Right atrium auricular region (tissue), 2 donors: ENCODE measurements around the gene PRODH. TPM values are rescaled to one million over a fixed set of nuclear protein-coding genes. Genes with fewer than 3 reads are reported as not detected.
A peak's percentile ranks its signal among the peaks of the same experiment; 100 is the strongest.
"Not testable (repeated sequence)": the region's sequence is repeated elsewhere in the genome, so short reads cannot be mapped to it uniquely, and the experiment has no call there.

ENCODE experiments used
- DNase-seq: peaks from one replicate; pipeline ENCODE4 v3.0.0-alpha.2; 2019; ENCODE audit warnings: low spot score
- H3K27ac ChIP-seq, 2 donors: fragments of 200-600 bp; sonication (generic); 1 replicate in 1 of 2; 2 replicates in 1 of 2; pipeline ENCODE4 v1.5.1; 2016 to 2019
- H3K27me3 ChIP-seq, 2 donors: fragments of 200-600 bp; sonication (generic); one replicate each; pipeline versions ENCODE4 v1.5.1 to v1.6.0; 2017 to 2019
- H3K36me3 ChIP-seq: fragments of 200-600 bp; sonication (generic); one replicate; pipeline ENCODE4 v1.5.1; 2016
- H3K4me1 ChIP-seq, 2 donors: fragments of 200-600 bp; sonication (generic); one replicate each; pipeline versions ENCODE4 v1.5.1 to v1.6.0; 2017 to 2019
- H3K4me3 ChIP-seq, 2 donors: fragments of 200-600 bp; sonication (generic); 1 replicate in 1 of 2; 2 replicates in 1 of 2; pipeline ENCODE4 v1.5.1; 2017 to 2019; ENCODE audit warnings: mild to moderate bottlenecking in 1 of 2, moderate library complexity in 1 of 2
- H3K9me3 ChIP-seq, 2 donors: fragments of 200-600 bp; sonication (generic); one replicate each; pipeline ENCODE4 v1.5.1; 2019
- total RNA-seq, 2 donors: library from RNA; depleted of rRNA; stranded (reverse); fragments of >200 nt; gene quantifications; one replicate each; pipeline ENCODE4 v1.1.0, GENCODE V29; 2016
- TF ChIP-seq, protein P1 (sequence below), 2 donors: fragments of 200-600 bp; sonication (generic); IDR thresholded peaks; one replicate each; pipeline ENCODE4 v1.5.1; 2019; ENCODE audit warnings: antibody characterized with exemption in 2 of 2

PRODH gene
- total RNA-seq, 2 donors from 2014 or later, result 1.7 to 8.0 TPM

DNA sequence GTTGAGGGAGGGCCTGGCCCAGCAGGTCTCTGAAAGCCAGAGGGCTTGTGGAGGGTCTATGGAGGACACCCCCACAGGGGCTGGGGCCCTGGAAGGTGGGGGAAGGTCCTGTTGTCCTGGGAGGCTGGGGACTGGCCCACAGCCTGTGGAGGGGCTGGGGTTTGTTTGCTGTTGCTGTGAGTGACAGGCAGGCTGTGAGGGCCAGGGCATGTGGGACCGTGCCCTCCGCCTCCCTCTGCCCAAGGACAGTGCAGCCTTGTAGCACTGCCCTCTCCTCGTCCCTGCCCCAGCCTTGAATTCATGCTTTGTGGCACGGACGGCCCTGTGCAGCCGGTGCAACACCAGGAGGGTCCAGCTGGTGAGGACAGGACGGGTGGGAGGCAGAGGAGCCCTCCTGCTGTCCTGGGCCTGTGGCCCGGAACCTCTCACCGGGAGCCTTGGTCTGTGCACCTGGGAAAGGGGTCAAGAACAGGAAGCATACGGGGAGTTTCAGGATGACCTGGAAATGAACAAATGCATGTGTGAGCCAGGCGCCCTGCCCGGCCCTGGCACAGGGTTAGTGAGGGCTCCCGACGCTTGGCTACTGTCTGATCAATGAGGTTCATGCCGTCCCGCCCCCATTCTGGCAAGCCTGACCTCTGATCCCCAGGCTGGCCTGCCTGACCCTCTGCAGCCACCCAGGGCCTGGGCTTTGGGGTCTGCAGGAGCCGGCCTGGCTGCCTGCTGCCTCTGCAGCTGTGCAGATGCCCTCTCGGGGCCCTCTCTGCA, 37.4 kb upstream of the PRODH start:
- Histone ChIP-seq H3K36me3 (no peaks in the 10 kb centered on the region), H3K4me3 (no peak overlapping the region), H3K4me1 (peaks cover 0 to 12% of the 10 kb centered on the region in 2 donors), H3K27me3 (no peaks in the 10 kb centered on the region), H3K27ac (no peak overlapping the region), H3K9me3 (no peaks in the 10 kb centered on the region)
- DNase-seq, result no peak
- TF ChIP-seq, protein P1, sequence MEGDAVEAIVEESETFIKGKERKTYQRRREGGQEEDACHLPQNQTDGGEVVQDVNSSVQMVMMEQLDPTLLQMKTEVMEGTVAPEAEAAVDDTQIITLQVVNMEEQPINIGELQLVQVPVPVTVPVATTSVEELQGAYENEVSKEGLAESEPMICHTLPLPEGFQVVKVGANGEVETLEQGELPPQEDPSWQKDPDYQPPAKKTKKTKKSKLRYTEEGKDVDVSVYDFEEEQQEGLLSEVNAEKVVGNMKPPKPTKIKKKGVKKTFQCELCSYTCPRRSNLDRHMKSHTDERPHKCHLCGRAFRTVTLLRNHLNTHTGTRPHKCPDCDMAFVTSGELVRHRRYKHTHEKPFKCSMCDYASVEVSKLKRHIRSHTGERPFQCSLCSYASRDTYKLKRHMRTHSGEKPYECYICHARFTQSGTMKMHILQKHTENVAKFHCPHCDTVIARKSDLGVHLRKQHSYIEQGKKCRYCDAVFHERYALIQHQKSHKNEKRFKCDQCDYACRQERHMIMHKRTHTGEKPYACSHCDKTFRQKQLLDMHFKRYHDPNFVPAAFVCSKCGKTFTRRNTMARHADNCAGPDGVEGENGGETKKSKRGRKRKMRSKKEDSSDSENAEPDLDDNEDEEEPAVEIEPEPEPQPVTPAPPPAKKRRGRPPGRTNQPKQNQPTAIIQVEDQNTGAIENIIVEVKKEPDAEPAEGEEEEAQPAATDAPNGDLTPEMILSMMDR (IDR thresholded peaks at IDR 0.05), result no peak

DNA sequence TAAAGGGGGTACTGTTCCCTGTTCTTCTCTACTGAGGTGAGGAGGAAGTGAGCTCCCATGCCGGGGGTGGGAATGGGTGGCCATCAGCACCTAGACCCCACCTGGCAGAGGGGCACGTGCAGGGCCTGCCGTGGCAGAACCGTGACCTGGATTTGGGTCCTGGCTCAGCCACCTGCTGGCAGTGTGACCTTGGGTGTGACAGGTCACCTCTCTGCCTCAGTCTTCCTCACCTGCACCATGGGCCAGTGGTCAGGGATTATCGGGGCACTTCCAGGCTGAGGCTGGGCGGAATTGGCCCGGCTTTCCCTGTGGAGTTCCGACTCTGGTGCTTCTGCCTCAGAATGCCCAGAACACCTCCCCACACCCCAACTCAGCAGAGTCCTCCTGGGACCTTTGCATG, 36.5 kb upstream of the PRODH start:
- not testable (repeated sequence) for H3K27me3 ChIP-seq, H3K27ac ChIP-seq, H3K36me3 ChIP-seq, H3K4me3 ChIP-seq, DNase-seq, H3K9me3 ChIP-seq
- H3K4me1 ChIP-seq, result peaks cover 0 to 12% of the 10 kb centered on the region in 2 donors

DNA sequence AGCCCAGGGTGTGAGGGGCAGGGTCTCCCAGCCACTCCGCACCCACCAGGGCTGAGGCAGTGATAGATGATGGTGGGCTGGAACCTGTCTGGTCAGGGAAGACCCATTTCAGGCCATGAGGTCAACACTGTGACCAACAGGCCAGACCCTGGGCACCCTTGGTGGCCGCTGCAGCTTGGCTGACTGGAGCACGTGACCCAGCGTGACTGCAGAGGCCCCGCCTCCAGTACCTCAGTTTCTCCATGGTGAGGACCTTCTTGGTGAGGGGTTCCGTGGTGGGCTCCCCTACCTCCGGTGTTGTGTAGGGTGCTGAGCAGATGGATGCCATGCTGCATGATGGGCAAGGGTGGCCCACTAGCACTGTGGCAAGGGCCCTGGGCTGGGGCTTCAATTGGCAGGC, 35.9 kb upstream of the PRODH start:
- not testable (repeated sequence) for DNase-seq

DNA sequence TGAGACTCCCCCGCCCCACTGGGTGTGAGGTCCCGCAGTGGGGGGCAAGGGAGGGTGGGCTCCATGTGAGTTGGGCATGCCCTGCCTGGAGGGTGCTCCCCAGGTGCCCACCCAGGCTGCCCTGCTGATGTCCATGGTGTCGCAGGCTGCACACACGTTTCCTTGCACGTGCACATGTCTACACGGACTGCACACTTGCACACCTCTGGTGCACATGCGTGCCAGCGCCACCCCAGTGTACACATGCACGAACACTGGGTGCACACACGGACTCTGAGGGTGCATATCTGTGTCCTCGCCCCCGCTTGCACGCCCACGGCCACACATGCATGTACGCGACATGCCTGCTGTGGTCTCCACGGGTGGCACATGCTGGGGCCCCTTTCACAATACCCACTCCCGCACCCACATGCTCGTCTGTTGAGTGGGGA, 35.2 kb upstream of the PRODH start:
- DNase-seq, result no peak
- H3K27me3 ChIP-seq, result no peaks in the 10 kb centered on the region
- no peak overlapping the region for H3K27ac ChIP-seq
- peaks cover 0 to 12% of the 10 kb centered on the region in 2 donors for H3K4me1 ChIP-seq
- H3K4me3 ChIP-seq, result no peak overlapping the region
- TF ChIP-seq, protein P1 (IDR thresholded peaks at IDR 0.05), result no peak
- H3K9me3 ChIP-seq, result no peaks in the 10 kb centered on the region
- H3K36me3 ChIP-seq, result no peaks in the 10 kb centered on the region

More for the DNA sequence above, 35.9 kb upstream of the PRODH start:
- not testable (repeated sequence) for H3K36me3 ChIP-seq, H3K9me3 ChIP-seq, H3K27ac ChIP-seq, H3K27me3 ChIP-seq, H3K4me3 ChIP-seq
- peaks cover 0 to 12% of the 10 kb centered on the region in 2 donors for H3K4me1 ChIP-seq

DNA sequence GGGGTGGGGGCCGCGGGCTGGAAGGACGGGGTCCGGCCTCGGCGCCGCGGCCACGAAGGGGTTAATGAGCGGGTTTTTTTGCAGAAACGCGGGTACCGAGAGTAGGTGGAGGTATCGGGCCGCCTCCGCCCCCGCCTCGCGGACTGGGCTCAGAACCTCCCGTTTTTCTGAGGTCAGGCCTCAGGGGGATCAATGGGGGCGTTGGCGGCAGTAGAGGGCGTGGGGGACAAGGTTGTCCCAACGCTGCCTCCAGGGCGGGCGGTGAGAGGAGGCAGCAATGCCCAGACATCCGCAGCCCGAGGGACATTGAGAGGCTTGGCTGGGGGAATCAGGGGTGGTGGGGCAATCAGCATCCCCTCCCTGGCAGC, 34.8 kb upstream of the PRODH start:
- Histone ChIP-seq H3K27me3 (no peaks in the 10 kb centered on the region), H3K9me3 (no peaks in the 10 kb centered on the region), H3K4me3 (peak overlapping the region; percentile 27 to 51), H3K4me1 (peaks cover 0 to 12% of the 10 kb centered on the region in 2 donors), H3K36me3 (no peaks in the 10 kb centered on the region), H3K27ac (no peak overlapping the region)
- TF ChIP-seq, protein P1 (IDR thresholded peaks at IDR 0.05), result no peak
- DNase-seq, result no peak

DNA sequence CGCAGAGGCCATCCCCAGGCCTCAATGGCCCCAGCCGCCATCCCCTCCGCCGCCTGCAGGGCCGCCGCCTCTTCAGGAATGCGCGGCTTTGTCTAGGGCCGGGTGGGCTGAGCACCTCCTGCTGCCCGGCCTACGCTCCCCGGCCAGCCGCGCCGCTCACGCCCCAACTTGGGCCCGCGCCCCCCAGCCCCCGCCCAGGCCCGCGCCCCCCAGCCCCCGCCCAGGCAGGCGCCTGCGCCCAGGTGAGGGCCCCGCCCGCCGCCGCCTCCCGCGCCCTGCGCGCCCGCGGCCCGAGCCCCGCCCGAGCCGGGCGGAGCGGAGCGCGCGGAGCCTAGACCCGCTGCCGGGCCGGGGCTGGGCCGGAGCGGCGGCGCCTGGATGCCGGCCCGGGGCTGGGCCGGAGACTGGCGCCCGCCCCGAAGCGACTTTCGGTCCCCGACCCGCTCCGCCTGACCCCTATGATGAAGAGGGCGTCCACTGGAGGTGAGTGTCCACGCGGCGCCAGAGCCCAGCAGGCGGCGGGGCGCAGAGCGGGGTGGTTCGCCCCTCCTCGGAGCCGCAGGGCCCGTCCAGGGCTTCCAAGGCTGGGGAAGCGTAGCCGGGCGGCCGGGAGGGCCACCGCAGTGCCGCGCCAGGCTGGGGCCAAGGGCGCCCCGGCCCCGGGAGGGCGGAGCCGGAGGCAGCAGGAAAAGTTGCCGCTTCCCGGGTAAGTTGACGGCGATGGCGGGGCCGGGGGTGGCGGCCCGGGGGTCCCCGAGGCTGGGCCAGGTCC, 34.3 kb upstream of the PRODH start:
- TF ChIP-seq, protein P1 (IDR thresholded peaks at IDR 0.05), result no peak
- Histone ChIP-seq H3K4me3 (peak overlapping the region; percentile 27 to 51), H3K9me3 (no peaks in the 10 kb centered on the region), H3K27ac (no peak overlapping the region), H3K4me1 (peaks cover 0 to 12% of the 10 kb centered on the region in 2 donors), H3K36me3 (no peaks in the 10 kb centered on the region), H3K27me3 (no peaks in the 10 kb centered on the region)
- no peak for DNase-seq

DNA sequence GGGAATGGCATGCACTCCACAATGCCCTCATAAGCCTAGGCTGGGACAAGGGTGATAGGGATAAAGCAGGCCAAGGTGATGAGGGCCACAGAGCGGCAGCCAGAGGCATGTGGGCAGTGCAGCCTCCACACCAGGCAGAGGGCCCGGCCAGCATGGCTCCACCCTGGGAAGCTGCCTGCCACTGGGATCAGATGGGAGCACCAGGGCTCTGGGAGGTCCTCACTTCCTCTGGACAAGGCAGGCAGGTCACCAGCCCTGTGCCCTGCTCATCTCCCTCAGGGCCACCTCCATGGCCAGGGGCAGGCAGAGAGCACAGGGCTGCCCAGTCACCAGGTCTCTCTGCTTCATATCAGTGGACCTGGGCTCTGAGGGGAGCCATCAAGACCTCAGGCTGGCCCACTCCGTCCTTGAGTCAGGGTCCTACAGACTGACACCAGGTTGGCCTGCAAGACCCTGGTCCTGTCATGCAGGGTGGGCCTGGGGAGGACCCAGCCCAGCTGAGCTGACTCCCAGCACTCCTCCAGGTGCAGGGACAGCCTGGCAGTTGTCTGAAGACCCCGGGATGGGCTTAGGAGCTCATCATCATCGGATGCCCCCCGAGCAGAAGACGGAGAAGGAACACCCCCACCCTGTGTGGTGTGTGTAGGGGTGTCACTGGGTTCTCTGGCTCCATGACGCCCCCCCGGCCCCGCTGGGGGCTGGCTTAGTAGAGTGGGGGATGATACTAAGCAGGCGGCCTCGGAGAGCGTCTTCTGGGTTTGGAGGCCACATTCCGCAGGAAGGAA, 33.3 kb upstream of the PRODH start:
- not testable (repeated sequence) for H3K36me3 ChIP-seq, DNase-seq, H3K27ac ChIP-seq, H3K27me3 ChIP-seq, H3K4me3 ChIP-seq, H3K9me3 ChIP-seq
- H3K4me1 ChIP-seq, result peaks cover 0 to 12% of the 10 kb centered on the region in 2 donors
